HepG2 (cell line): Measurements from ENCODE around the gene NAA38. TPM values are rescaled to one million over a fixed set of nuclear protein-coding genes. Genes with fewer than 3 reads are reported as not detected.
A peak's percentile ranks its signal among the peaks of the same experiment; 100 is the strongest.

Experiments
- AFF4 ChIP-seq: sonication (generic); formaldehyde crosslinking; IDR thresholded peaks from 2 replicates; pipeline ENCODE4 v1.4.0; 2020; ENCODE audit warnings: missing genetic modification reagents
- AGO2 ChIP-seq: fragments of 200-400 bp; formaldehyde crosslinking; optimal IDR thresholded peaks from 2 replicates; pipeline ENCODE3; 2017; ENCODE audit warnings: mild to moderate bottlenecking, low read depth, low read length, moderate library complexity
- HIVEP1 ChIP-seq: sonication (generic); formaldehyde crosslinking; IDR thresholded peaks from 2 replicates; pipeline ENCODE4 v1.4.0; 2020; ENCODE audit warnings: mild to moderate bottlenecking, missing genetic modification reagents
- KIAA2018 ChIP-seq: sonication (generic); formaldehyde crosslinking; IDR thresholded peaks from 2 replicates; pipeline ENCODE4 v1.5.0; 2020; ENCODE audit warnings: mild to moderate bottlenecking, missing genetic modification reagents, borderline replicate concordance
- RFX1 ChIP-seq: fragments of 450-650 bp; IDR thresholded peaks from 2 replicates; pipeline ENCODE4 v1.6.1; 2017
- SOX13 ChIP-seq, 3 experiments: fragments of 450-650 bp in 1 of 3; sonication (generic) in 1 of 3; formaldehyde crosslinking in 1 of 3; IDR thresholded peaks in 2 of 3; conservative IDR thresholded peaks in 1 of 3; 2 replicates each; pipeline versions ENCODE4 v1.5.0 to v1.6.1; 2016 to 2020; ENCODE audit warnings: antibody characterized with exemption in 1 of 3, mild to moderate bottlenecking in 1 of 3, missing compliant biosample characterization in 1 of 3, missing genetic modification reagents in 1 of 3, moderate library complexity in 1 of 3
- SOX6 ChIP-seq, 2 experiments: fragments of 450-650 bp in 1 of 2; sonication (generic) in 1 of 2; formaldehyde crosslinking in 1 of 2; IDR thresholded peaks; 2 replicates each; pipeline versions ENCODE4 v1.4.0 to v1.6.1; 2017 to 2020; ENCODE audit warnings: antibody characterized with exemption in 1 of 2, mild to moderate bottlenecking in 1 of 2, missing genetic modification reagents in 1 of 2
- polyA plus RNA-seq, 8 experiments: library from polyadenylated mRNA; depleted of rRNA in 3 of 8; stranded (reverse) in 7 of 8; unstranded in 1 of 8; fragments of >200 nt; fragmentation: Illumina TruSeq in 4 of 8; extraction: Trizol in 4 of 8; gene quantifications; 2 replicates each; pipeline versions ENCODE4 v1.2.1 to v1.2.3, GENCODE V29; 2011 to 2016; ENCODE audit warnings: low read depth in 4 of 8, missing spikeins in 1 of 8, mixed read lengths in 1 of 8; ENCODE audit not compliant: insufficient read depth in 1 of 8
- total RNA-seq, 5 experiments: library from RNA; depleted of rRNA; stranded (reverse); fragments of >200 nt; fragmentation: Illumina TruSeq; extraction: Trizol; gene quantifications; 2 replicates each; pipeline ENCODE4 v1.2.3, GENCODE V29; 2016; ENCODE audit warnings: low read depth in 1 of 5

Gene NAA38
- total and polyA plus RNA-seq, 2 of the 13 experiments (the other 11 are each of a cell fraction or from before 2014, with no cell fraction given): 46.9 to 91.6 TPM

GRCh38 chr17:7856011-7856810 is 1.1 kb downstream of the NAA38 start (continued):
- TF ChIP-seq AFF4 (no peak), SOX6 (IDR thresholded peaks at IDR 0.05) (no peak), SOX6 (CRISPR knock-in tag; IDR thresholded peaks at IDR 0.05) (0 out of 2 replicates have a peak, but pooled peaks have one; percentile 17), SOX13 (IDR thresholded peaks at IDR 0.05) (no peak), SOX13 (CRISPR knock-in tag; conservative IDR thresholded peaks at IDR 0.05 in 1 of 2, IDR thresholded peaks at IDR 0.05 in 1 of 2) (no peak), RFX1 (no peak), AGO2 (peak; percentile 18), KIAA2018 (CRISPR knock-in tag) (no peak), HIVEP1 (0 out of 2 replicates have a peak, but pooled peaks have one; percentile 14)
